Aorta (tissue), 5 donors: ENCODE measurements around the gene TPSAB1. TPM values are rescaled to one million over a fixed set of nuclear protein-coding genes. Genes with fewer than 3 reads are reported as not detected.

Experiments
- ATAC-seq: fragments of 200-7000 bp; cut with Tn5 transposase; one replicate; pipeline ENCODE4 v1.9.1; 2022; ENCODE audit warnings: moderate library complexity; ENCODE audit not compliant: low FRiP score
- DNase-seq, 2 donors: peaks; one replicate each; pipeline ENCODE4 v3.0.0-alpha.2; 2020
- H3K27ac ChIP-seq, 2 donors: one replicate each; pipeline ENCODE4 v1.5.1; 2013; ENCODE audit warnings: low read length in 2 of 2, mild to moderate bottlenecking in 2 of 2, moderate library complexity in 2 of 2, control low read depth in 1 of 2, inconsistent platforms in 1 of 2, low read depth in 1 of 2
- H3K27me3 ChIP-seq, 2 donors: one replicate each; pipeline ENCODE4 v1.6.1; 2013; ENCODE audit warnings: control low read depth in 1 of 2, low read length in 1 of 2, mild to moderate bottlenecking in 1 of 2, moderate library complexity in 1 of 2; ENCODE audit not compliant: insufficient read depth in 2 of 2, control insufficient read depth in 1 of 2
- H3K36me3 ChIP-seq, 2 donors: one replicate each; pipeline ENCODE4 v1.6.1; 2013; ENCODE audit warnings: control low read depth in 1 of 2, low read length in 1 of 2, mild to moderate bottlenecking in 1 of 2; ENCODE audit not compliant: insufficient read depth in 2 of 2, control insufficient read depth in 1 of 2
- H3K4me1 ChIP-seq, 2 donors: one replicate each; pipeline ENCODE4 v1.6.1; 2013; ENCODE audit warnings: low read length in 2 of 2, control low read depth in 1 of 2, mild to moderate bottlenecking in 1 of 2, moderate library complexity in 1 of 2; ENCODE audit not compliant: insufficient read depth in 2 of 2, control insufficient read depth in 1 of 2
- H3K4me3 ChIP-seq, 2 donors: one replicate each; pipeline ENCODE4 v1.5.1; 2013; ENCODE audit warnings: low read length in 2 of 2, control low read depth in 1 of 2, mild to moderate bottlenecking in 1 of 2
- H3K9me3 ChIP-seq: one replicate; pipeline ENCODE4 v1.6.1; 2013; ENCODE audit warnings: mild to moderate bottlenecking, low read length; ENCODE audit not compliant: control insufficient read depth
- WGBS, 2 donors: extraction: QIAGEN DNeasy Blood & Tissue Kit; methylation state at CpG; one replicate each; pipeline ENCODE4 v1.1.7; 2013; 5-methylcytosine and 5-hydroxymethylcytosine counted together
- intact Hi-C, 2 donors: fragments of 100-400 bp; cut with DNase I; formaldehyde crosslinking; loops; one replicate each; pipeline versions ENCODE4 v1.14.2 to v1.15.0; 2022
- polyA plus RNA-seq, 2 donors: library from polyadenylated mRNA; stranded (reverse); fragments of 200-250 nt; gene quantifications; one replicate each; pipeline ENCODE4 v1.2.3, GENCODE V29; 2013
- total RNA-seq, 2 donors: library from RNA; stranded (reverse); fragmentation: NEBNext Ultra II Directional; extraction: Animal tissue kit (Norgen Biotek cat#: 25700); gene quantifications; one replicate each; pipeline ENCODE4 v1.2.1, GENCODE V29; 2021
- donor health status: healthy with polysubstance abuse.
- donor health status: Bipolar disorder and iron deficiency.
- donor health status: DM: no; HTN: no; CAD: no.
- donor health status: DM: no; HTN: no; CAD: no.
- donor health status: DM: yes; HTN: yes; CAD: no.

The TPSAB1 gene
- total and polyA plus RNA-seq, 4 donors = 3.0 to 38.0 (median 8.0) TPM

- Histone ChIP-seq H3K36me3 (no peaks in the 10 kb centered on the region), H3K9me3 (no peaks in the 10 kb centered on the region), H3K4me1 (no peaks in the 10 kb centered on the region), H3K27ac (no peak overlapping the region), H3K4me3 (no peak overlapping the region), H3K27me3 (no peaks in the 10 kb centered on the region)
- 88 to 90% methylated on average over 23 to 24 of the region's 24 CpGs for WGBS, 2 donors
- ATAC-seq (no peak), DNase-seq (no peak)
- intact Hi-C loops = loop anchor here in 1 of 2 donors (10.0 kb wide), 1 partner anchor 46 kb away; no protein-coding TSS in a partner anchor
Measured at GRCh38 chr16:1218930-1219611, 21.4 kb upstream of the TPSAB1 start.

GRCh38 chr16:1220098-1220728, 20.3 kb upstream of the TPSAB1 start:
- no peak for ATAC-seq

GRCh38 chr16:1220841-1221627, 19.5 kb upstream of the TPSAB1 start:
- no peaks in the 10 kb centered on the region for H3K36me3 ChIP-seq
- H3K4me3 ChIP-seq = no peak overlapping the region
- 87 to 91% methylated on average over 47 to 48 of the region's 48 CpGs for WGBS, 2 donors
- H3K4me1 ChIP-seq = no peaks in the 10 kb centered on the region
- no peak overlapping the region for H3K27ac ChIP-seq
- intact Hi-C loops = no loop called here
- H3K9me3 ChIP-seq = no peaks in the 10 kb centered on the region
- ATAC-seq (no peak), DNase-seq (no peak)
- no peaks in the 10 kb centered on the region for H3K27me3 ChIP-seq

More at GRCh38 chr16:1220098-1220728, 20.3 kb upstream of the TPSAB1 start:
- no peaks in the 10 kb centered on the region for H3K9me3 ChIP-seq
- no peaks in the 10 kb centered on the region for H3K36me3 ChIP-seq
- intact Hi-C loops = no loop called here
- no peaks in the 10 kb centered on the region for H3K4me1 ChIP-seq
- H3K27me3 ChIP-seq = no peaks in the 10 kb centered on the region
- DNase-seq = no peak
- no peak overlapping the region for H3K27ac ChIP-seq
- no peak overlapping the region for H3K4me3 ChIP-seq
- WGBS, 2 donors = 93 to 94% methylated on average over 45 to 55 of the region's 55 CpGs

GRCh38 chr16:1221628-1222552, 18.6 kb upstream of the TPSAB1 start:
- intact Hi-C loops = no loop called here
- Histone ChIP-seq H3K4me1 (no peaks in the 10 kb centered on the region), H3K27ac (no peak overlapping the region), H3K27me3 (no peaks in the 10 kb centered on the region), H3K9me3 (no peaks in the 10 kb centered on the region), H3K4me3 (no peak overlapping the region), H3K36me3 (no peaks in the 10 kb centered on the region)
- ATAC-seq = no peak
- 81 to 86% methylated on average over 40 of the region's 40 CpGs for WGBS, 2 donors
- DNase-seq = no peak

GRCh38 chr16:1222553-1223354, 17.8 kb upstream of the TPSAB1 start:
- DNase-seq (no peak), ATAC-seq (no peak)
- 79% methylated on average over 25 of the region's 25 CpGs for WGBS, 2 donors
- Histone ChIP-seq H3K9me3 (no peaks in the 10 kb centered on the region), H3K27me3 (no peaks in the 10 kb centered on the region), H3K36me3 (no peaks in the 10 kb centered on the region), H3K4me1 (no peaks in the 10 kb centered on the region), H3K27ac (no peak overlapping the region), H3K4me3 (no peak overlapping the region)
- intact Hi-C loops = no loop called here

- 89 to 94% methylated on average over 38 of the region's 38 CpGs for WGBS, 2 donors
- no peak for ATAC-seq
Measured at GRCh38 chr16:1223355-1224214, 16.9 kb upstream of the TPSAB1 start.

GRCh38 chr16:1224558-1224957, 15.9 kb upstream of the TPSAB1 start:
- WGBS, 2 donors = 77 to 89% methylated on average over 7 to 9 of the region's 9 CpGs
- H3K36me3 ChIP-seq = no peaks in the 10 kb centered on the region
- DNase-seq (no peak), ATAC-seq (no peak)
- no peaks in the 10 kb centered on the region for H3K27me3 ChIP-seq
- no peak overlapping the region for H3K4me3 ChIP-seq
- no peaks in the 10 kb centered on the region for H3K4me1 ChIP-seq
- intact Hi-C loops = no loop called here
- no peak overlapping the region for H3K27ac ChIP-seq
- no peaks in the 10 kb centered on the region for H3K9me3 ChIP-seq

More at GRCh38 chr16:1223355-1224214, 16.9 kb upstream of the TPSAB1 start:
- intact Hi-C loops = no loop called here
- Histone ChIP-seq H3K27me3 (no peaks in the 10 kb centered on the region), H3K27ac (no peak overlapping the region), H3K9me3 (no peaks in the 10 kb centered on the region), H3K36me3 (no peaks in the 10 kb centered on the region), H3K4me3 (no peak overlapping the region), H3K4me1 (no peaks in the 10 kb centered on the region)
- no peak for DNase-seq
